Stimulated activated naive CD4-positive, alpha-beta T cell treated with Interleukin-2 at 50 U/mL for 16 hours (primary cell): ENCODE data around the gene ECEL1.

Source experiments
- DNase-seq: peaks from one replicate; lab custom pipeline; 2025; lab: John Stamatoyannopoulos, UW

The ECEL1 gene

DNA sequence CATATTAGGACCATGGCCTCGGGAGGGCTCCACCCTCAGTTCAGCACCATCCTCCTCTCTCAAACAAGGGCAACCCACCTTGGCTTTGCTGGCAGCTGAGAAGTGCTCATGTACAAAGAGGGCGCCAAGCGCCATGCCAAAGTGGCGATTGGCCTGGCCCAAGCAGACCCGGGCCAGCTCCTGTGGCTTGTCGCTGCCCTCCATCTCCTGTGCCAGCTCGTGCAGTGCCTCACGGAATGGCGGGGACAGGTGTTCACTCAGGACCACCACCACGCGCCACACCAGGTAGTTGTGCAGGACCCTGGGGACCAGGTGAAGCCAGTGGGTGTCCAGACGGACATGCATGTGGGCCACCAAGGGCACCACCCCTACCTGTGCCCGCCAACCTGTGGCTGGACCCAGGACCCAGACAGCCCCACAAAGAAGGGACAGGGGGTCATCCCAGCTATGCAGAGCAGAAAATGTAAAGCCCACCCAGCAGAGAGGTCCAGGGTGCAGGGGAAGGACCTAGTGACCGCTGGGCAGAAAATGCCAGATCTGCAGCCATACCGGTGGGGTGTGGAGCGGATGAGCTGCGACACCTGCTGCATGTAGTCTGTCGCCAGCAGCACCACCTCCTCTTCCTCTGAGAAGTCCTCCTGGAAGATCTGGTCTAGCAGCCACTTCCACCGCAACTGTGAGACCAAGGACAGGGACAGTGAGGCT lies 3.6 kb downstream of the ECEL1 start:
- no peak for DNase-seq

DNA sequence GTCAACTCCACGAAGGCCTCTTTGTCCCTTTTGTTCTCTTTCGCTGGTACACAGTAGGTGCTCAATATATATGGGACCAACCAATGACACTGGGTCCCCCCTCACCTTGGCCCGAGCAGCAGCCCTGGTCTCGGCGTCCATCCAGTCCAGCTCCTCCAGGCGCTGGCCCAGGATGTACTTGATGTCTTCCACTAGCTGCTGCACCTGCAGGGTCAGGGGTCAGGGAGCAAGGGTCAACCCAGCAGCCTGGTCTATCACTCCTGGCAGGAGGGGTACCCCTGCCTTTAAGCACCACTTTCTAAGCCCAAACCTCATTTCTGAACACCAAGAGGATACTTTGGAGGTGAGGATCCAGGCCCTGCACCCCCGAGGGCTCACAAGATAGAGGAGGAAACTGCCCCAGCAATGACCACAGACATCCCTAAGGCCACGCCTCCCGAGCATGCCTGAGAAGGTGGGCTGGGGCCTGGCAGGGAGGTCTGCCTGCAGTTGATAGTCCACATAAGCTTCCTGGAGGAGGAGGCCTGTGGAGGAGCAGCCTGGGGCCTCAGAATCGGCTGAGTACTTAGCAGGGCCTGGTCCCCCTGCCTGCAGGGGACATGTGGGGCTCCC lies 4.2 kb downstream of the ECEL1 start:
- DNase-seq, result no peak

DNA sequence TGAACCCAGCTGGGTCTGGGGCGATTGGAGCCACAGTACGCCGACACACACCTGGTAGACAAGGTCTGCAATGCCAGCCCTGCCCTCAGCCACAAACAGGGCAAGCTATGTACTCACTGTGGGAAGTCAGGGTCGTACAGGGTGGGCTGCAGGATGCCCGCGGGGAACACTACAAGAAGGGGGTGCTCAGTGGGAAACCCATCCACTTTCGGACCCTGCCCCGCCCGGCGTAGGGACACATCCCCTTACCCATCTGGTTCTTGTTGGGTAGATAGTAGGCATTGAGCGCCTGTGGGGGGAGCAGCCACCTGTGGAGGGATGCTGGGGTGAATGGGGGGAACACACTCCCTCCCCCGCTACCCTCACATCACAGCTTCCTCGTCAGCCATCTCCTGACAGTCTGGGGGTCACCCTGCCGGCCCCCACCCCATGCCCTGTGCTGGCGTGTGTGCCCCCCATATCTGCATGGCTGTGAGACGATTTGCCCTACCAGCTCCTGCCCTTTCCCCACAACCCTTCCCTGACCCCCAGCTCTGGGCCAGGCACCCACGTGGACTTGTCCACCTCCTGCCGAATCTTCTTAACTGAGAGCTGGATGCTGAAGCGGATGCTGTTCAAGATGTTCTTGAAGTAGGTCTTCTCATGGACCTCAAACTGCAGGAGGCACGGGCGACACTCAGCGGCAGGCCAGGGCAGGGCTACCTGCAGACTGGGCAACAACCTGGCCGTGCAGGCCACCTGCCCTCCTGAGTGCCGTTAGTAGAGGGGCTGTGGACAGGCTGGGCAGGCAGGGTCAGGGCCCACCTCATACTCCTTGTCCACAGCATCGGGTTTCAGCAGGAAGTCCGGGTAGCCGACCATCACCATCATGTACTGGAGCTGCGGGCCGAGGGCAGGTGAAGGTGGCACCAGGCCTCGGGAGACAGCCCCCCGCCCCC lies 5.1 kb downstream of the ECEL1 start:
- no peak for DNase-seq

DNA sequence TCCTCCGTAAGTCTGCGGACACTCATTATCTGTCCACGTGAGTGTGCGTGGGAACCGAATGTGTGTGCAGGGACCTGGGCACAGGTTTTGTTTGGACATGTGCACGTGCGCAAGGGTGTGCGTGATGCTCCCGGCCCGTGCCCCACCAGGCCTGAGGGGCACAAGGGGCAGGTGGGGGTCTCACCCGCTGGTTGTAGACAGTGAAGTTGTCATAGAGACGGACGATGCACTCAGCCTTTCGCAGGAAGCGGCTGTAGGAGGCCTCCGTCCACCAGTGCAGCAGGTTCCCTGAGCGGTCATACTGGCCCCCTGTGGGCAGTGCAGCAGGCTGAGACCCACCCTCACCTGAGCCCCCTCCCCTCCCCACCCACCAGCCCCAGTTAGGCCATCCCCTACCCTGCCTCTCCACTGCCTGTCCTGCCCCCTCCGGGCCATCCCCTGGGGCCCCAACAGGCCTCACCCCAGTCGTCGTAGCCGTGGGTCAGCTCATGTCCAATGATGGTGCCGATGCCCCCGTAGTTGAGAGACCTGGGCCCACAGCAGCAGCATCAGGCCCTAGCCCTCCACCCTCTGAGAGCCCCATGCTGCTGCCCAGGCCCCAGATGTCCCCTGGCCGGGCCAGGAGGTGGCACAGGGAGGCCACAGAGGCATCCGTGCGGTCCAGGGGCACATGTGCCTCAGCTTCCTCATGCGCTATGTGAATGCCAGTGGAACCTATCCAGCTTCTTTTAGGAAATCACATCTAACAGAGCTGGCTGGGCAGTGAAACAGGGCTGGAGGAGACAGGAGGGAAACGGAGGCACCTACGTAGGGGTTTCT lies 6.1 kb downstream of the ECEL1 start:
- DNase-seq, result no peak

DNA sequence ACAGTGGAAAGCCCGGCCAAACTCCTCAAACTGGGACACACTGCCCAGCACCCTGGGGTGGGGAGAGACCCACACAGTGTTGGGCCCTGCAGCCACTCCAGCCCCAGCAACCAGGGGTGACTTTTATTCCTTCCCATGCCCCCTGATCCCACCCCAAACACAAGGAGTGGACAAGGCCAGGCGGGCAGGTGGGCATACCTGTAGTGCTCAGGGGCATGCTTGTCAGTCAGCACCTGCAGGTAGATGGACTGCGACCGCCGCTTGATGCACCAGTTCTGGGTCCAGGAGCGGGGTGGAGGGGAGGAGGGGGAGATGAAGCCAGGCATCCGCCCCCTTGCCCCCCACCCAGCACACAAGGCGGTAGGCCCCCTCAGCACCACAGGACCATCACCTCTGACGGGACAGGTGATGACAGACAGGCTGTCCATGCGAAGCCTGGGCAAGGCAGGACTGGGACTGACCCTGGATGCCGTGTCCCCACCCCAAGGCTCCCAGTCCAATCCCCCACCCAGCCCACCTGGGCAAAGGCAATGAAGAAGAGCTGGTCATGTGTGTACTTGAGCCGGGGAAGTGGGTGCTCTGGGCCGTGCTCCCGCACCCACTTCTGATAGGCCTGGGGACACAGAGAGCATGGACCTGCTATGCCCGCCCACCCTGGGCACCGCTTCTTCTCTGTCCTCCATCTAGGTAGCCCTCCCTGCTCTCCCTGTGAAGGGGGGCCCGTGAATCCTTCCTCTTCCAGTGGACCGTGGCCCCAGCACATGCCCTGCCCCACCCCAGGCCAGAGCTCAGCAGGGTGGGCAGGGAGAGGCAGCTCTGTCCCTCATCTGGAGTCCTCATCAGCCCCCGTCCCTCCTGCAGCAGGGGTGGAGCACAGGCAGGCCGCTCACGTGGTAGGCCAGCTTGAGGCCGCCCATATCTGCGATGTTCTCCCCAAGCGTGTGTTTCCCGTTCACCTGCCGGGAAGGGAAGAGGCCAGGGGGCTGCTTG lies 7.1 kb downstream of the ECEL1 start:
- no peak for DNase-seq

DNA sequence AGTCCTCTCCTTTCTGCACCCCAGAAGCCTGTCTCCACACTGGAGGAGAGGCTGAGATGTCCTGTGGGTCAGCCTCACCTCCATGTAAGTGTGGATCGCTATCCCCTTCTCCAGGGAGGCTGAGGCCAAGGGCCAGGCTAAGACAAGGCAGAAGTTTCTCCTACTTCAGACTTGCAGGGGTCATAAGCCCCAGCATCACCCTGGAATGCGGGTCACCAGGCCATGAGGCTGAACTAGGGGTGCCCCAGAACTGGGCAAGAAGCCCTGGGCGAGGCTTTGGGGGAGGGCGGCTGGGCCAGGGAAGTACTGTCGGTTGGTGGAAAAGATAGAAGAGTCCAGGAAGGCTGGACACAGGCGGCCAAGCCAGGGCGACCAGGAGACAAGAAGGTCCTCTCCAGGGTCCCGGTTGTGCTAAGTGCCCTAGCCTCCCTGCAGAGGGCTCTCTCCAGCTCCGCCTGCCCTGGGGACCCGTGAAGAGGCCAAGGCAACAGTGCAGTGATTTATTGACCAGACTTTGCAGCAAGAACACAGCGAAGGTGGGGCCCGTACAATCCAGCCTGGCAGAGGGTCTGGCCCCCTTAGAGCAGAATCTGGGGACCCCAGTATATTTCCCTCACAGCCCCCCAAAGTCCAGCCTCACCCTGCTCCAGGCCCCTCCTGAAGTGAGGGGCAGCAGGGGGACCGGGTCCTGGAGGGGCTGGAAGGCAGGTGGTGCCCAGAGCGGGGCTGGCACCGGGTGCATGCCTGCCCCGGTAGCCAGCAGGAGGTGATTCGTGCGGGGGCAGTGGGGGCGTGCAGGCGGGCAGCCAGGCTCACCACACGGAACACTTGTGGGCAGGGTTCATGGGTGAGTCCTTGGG lies 8.1 kb downstream of the ECEL1 start:
- no peak for DNase-seq

DNA sequence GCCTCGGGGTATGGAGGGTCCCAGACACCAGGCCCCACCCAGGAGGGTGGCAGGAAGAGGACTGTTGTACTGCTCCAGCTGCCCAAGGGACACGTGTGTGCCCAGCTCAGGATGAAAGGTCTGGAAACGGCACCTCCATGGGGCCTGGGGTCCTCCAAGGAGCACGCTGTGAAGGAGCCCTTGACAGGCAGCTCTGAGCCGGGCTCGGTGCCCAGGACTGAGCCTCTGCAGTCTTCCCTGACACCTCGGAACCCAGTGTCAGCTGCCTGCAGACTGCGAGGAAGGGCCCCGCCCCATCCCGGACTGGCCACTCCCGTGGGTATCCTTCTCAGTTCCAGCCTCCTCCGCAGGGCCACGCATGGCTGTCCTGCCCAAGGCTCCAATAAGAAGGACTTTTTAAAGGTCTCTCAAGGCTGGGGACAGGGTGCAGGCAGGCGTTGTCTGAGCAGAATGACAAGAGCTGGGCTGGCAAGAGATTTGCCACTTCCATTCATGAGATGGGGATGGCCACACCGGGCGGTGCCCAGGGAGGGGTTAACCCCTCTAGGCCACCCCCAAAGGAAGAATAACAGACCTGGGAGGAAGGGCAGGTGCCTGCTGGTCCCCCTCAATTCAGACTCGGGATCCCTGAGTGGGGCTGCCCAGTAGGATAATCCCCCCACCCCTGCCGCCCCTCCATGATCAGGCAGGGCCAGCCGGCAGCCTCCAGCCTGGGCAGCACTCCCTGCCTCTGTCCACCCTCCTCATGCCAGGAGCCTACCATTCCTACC lies 8.9 kb downstream of the ECEL1 start:
- no peak for DNase-seq

DNA sequence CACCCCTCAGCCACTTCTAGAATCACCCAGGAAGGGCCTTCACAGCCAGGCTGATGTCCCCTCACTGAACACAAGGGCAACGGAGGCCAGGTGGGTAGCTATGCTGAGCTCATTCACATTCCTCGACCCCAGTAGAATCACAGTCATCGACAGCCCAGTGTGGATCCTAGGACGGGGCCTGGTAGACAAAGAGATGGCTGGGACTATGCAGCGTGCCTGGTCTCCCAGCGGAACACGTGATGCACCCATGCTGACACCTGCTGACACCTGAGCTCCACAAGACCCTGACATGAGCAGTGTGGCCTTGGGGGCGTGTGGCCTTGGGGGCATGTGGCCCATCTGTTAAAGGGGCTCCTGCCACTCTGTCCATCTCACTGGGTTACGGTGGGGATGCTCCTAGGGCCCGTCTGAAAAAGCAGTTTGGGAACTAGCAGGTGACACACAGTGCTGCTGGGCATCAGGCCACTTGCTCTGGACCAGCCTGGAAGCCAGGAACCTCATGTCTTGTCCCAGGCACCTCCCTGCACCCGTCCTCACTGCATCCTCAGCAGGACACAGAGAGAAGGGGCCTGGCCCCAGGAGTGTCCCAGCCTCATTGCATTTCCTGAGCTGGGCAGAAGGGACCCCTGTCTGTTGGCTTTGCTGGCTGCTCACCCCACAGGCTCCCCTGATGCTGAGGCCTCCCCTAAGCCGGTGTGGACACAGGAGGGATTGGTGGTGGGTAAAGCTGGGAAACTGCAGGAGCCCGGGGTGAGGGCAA lies 9.7 kb downstream of the ECEL1 start:
- no peak for DNase-seq

DNA sequence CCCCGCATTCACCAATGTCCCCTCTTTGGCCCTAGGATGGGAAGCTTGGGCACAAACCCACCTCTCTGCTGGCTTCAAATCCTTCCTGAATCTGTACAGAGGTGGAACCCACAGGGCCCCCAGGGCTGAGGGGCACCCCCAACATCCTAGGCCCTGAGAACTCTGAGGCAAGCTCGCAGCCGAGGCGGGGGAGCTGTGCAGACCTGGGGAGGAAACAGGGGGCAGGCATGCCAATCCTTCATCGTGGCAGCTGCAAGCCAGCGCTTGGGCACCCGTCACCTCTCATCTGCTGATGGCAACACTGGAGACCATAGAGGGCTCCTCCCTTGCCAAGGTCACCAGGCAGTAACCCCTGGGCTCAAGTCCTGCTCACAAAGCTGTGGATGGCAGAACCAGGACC lies 10.8 kb downstream of the ECEL1 start:
- DNase-seq, result no peak

DNA sequence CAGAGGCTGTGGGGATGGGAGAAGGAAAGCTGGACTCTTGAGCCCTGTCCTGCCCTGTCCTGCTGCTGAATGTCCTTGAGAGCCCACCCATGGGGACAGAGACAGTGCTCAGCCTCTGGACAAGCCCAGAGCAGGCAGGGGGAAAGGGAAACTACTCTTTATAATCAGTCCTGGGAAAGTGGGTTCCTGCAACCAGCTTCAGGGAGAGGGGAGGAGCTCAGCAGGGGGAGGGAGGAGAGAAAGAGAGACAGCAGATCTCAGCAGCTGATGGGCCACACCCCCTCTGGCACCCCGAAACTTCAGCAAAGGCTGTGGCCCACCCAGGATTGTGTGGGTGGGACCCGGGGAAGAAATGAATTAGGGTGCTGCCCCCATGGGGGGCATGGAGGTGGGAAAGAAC lies 11.6 kb downstream of the ECEL1 start:
- DNase-seq, result no peak

DNA sequence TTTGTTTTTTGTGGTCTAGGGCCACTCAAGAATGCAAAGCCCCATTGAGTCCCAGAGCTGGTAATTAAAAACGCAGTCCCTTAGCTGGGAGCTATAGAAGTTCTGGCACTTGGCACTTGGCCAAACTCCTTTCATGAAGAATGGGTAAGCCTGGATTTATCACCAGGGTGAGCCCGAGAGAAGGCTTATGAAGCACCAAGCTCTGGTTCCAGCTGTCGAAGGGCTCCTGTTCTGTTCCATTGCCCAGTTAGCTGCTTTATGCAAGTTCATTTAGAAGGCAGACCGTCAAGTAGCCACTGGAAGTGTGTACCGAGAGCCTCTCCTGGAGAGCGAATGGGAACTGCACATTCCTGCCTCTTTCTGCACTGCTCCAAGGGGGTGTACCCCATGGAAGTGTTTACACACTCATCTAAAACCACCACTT lies 14.2 kb downstream of the ECEL1 start:
- no peak for DNase-seq

DNA sequence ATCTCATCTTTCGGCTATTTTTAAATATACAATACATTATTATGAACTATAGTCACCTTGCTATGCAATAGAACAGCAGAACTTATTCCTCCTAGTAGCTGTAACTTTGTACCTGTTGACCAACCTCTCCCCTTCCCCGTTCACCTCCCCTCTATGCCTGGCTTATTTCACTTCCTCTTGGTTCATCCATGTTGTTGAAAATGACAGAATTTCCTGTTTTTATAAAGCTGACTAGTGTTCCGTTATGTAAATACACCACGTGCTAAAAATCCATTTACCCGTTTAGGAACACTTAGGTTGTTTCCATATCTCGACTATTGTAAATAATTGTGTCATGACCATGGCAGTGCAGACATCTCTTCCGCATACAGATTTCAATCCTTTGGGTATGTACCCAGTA lies 21.4 kb downstream of the ECEL1 start:
- no peak for DNase-seq

DNA sequence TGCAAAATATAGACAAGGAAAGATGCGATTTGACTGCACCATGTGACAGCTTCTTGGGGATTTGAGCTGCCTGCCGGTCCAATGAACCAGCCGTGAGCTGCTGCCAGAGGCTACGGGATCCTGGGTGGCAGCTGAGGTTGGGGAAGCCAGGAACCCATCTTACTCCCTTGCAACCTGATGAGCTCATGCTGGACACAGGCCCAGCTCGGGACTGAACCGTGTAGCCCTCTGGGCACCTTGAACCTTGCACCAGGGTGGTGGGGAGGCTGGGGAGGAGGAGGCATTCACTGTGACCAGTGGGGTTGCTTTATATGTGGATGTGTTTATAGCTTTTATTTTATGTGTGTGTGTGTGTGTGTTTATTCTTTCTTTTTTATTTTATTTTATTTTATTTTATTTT lies 22.6 kb downstream of the ECEL1 start:
- no peak for DNase-seq

DNA sequence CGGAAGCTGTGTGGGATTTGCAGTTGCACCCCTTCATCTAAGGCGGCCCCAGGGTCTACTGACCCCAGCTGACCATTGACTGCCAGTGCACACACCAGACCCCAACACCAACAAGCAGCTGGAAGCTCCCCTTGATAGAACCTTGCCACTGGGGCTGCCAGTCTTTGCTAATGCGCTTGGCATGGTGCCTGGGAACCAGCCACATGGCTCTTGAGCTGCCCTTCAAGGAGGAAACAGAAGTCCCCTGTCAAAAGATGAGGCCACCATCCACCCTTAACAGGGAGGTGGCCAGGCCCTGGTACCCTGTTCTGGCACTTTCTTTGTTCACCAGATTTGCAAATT lies 23.1 kb downstream of the ECEL1 start:
- DNase-seq, result no peak

DNA sequence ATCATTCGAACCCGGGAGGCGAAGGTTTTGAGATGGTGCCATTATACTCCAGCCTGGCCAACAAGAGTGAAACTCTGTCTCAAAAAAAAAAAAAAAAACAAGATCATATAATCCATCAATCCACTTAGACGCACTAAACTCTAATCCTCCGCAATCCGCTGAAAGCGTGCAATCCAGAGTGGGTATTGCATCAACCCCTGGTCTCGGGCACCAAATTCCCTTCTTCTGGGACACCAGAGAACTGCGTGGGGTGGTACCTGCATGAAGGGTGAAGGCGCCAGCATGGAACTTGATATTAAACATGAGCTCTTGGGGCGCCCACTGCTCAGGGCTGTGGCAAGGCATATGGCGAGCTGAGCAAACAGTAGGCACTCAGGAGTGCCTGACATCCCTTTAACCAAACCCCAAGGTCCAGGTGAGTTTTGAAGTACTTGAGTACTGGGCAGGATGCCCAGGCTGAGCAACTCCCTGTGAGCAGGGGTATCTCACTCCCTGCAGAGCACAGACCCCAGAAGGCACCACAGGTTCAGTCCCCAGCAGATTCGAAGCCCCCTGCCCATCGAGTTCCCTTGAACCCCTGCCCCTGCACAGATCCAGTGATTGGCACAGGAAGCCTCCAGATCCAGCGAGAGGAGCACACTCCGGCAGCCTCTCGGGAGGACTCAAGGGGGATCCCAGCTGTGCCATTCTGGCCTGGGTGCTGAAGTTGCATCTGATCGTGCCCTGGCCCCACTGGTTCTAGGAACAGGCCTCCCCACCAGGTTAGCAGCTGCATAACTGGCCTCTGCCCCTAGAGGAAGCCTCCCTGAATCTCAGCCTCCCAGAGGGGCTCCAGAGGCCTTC lies 23.7 kb downstream of the ECEL1 start:
- no peak for DNase-seq

DNA sequence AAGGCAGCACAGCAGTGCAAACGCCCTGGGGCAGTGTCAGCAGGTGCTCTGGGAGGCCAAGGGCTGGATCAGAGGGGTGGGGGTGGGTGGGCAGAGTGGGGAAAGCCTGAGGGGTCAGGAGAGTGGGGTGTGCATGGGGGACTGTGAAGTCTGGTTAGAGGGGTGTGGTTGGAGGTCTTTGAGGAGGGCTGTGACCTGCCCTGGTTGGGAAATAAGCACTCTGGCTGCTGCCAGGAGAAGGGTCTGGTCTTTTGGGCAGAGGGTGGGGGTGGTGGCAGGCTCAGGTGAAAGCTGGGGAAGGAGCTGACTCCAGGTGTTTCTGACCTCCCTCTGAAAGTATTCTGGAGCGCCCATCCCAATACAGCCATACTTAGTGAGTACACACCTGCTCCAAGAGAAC lies 27.5 kb downstream of the ECEL1 start:
- DNase-seq, result no peak

DNA sequence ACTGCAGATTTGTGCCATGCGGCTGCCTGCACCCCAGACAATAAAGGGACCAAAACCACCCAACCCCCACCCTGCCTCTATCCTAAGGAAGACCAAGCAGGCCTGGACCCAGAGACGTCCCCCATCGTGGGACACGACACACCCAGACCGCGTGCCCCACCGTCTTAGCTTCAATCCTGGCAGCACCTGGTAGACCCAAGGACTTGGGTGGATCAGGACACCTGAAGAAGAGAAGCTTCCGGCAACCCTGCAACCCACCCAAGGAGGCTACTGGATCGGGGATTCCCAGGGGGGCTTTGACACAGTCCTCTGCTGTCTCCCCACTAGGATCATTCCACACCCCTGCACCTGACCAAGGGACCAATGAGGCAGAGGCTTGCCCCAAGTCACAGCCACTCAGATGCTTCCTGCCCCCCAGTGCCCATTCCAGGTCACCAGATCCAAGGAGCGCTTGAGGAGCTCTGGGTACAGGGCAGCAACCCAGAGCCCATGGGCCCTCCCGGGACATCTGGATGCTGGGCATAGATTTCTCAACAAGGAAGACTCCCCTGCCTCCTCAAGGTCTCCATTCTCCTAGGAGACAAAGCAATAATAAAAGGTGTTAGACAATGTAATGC lies 28.1 kb downstream of the ECEL1 start:
- no peak for DNase-seq
